SW 1271 (cell line): ENCODE data around the gene DGCR8.

Source experiments
- DNase-seq, 2 experiments: peaks; one replicate each; lab custom pipeline; 2025; lab: John Stamatoyannopoulos, UW

The DGCR8 gene

DNA sequence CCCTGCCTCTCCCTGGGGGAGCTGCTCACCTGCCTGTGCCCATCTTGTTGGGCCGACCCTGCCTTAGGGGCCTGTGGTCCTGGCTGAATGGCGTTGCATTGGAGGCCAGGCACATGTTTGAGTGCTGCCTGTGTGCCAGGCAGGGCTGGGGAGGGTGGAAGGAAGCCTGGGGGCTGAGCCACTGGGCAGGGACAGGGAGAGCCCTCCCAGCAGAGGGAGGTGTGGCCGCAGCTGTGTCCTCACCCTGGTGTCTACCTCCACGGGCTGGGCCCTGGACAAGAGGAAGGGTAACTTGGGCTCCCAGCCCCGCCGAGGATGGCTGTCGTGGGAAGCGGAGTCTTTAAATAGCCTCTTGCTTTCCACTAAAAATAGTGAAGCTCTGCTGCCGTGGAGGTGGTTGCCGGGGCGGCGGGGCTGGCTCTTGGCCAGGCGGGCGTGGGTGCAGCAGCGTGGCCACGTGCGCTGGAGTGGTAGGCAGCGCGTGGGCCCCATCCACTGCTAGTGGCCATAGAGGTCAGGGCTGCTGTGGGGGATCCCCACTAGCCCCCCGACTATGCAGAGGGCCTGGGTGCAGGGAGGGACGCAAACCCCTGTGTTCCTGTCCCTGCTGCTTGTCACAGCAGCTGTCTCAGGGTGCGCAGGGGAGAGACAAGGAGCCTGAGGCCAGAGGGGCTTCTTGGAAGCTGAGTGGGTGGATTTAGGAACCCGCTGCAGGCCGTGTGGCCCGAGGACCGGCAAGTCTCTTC lies 57.8 kb downstream of the DGCR8 start:
- no peak for DNase-seq

DNA sequence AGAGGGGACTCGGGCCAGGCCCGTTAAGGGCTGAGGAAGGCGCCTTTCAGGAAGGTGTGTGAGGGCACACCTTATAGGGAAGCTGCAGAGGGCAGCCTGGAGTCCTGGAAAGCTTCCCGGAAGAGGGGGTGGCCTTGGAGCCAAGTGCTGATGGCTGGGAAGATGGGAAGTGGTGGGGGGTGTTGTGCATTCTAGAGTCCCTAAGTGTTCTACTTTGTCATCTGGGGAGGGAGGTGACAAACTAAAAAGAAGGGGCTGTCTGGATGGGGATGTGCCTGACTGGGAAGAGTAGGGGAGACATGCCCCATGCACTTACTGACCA lies 58.3 kb downstream of the DGCR8 start:
- DNase-seq: no peak

DNA sequence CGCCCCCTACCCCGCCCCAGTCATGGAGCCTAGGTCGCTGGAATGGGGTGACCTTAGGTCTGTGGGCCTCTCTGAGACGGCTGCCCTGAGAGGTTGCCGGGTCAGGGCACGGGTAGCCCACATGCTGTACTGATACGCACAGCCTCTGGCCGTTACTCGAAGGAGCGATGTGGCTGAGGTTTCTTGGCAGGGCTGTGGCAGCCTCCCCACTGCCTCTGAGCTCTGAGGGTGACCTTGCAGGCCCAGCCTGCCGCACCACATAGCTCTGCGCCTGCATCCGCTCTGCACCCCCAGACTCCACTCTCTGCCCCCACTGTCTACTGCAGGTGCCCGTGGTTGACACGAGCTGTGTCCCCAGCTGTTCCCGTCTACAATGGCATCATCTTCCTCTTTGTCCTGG lies 58.8 kb downstream of the DGCR8 start:
- DNase-seq: no peak

DNA sequence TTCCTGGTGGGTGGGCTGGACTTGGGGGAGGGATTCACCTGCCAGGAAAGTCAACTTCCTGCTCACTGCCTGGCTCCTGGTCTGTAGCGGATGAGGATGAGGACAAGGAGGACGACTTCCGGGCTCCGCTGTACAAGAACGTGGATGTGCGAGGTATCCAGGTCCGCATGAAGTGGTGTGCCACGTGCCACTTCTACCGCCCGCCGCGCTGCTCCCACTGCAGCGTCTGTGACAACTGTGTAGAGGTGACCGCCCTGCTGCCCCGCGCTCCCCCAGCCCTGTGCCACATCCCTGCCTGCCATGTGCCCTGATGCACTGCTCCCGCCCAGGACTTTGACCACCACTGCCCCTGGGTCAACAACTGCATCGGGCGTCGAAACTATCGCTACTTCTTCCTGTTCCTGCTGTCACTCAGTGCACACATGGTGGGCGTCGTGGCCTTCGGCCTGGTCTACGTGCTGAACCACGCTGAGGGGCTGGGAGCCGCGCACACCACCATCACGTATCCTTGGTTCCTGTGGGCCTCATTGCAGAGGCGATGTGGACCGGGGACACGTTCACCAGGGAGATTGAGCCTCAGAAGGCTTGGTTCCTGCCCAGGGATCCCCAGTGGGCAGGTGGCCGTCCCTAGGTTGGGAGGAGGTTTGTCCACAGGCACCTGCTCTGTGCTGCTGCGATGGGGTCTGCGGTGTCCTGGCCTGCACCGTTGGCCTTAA lies 59.5 kb downstream of the DGCR8 start:
- DNase-seq: no peak

DNA sequence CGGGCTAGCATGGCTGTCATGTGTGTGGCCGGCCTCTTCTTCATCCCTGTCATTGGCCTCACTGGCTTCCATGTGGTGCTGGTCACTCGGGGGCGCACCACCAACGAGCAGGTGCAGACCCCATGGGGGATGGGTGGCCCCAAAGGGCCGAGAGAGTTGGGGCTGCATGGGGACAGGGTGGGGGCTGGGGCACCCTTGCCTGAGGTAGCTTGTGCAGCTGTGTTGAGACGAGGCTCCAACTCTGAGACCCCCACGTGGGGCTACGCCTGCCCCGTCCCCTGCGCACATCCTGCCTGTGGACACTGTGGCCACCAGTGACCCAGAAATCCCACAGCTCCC lies 60.0 kb downstream of the DGCR8 start:
- DNase-seq: no peak

DNA sequence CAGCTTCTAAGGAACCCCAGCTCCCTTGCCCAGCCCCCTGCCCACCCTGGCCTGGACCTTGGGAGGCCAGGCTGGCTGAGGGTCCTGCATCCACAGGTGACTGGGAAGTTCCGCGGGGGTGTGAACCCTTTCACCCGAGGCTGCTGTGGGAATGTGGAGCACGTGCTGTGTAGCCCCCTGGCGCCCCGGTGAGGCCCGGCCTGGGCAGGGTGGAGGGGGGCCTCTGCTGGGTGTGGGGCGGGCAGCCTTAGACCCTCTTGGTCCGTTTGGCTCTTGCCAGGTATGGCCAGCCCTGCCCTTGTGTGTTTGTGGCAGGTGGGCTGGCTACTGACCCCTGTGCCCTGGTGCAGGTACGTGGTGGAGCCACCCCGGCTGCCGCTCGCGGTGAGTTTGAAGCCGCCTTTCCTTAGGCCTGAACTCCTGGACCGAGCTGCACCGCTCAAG lies 60.5 kb downstream of the DGCR8 start:
- DNase-seq: no peak

DNA sequence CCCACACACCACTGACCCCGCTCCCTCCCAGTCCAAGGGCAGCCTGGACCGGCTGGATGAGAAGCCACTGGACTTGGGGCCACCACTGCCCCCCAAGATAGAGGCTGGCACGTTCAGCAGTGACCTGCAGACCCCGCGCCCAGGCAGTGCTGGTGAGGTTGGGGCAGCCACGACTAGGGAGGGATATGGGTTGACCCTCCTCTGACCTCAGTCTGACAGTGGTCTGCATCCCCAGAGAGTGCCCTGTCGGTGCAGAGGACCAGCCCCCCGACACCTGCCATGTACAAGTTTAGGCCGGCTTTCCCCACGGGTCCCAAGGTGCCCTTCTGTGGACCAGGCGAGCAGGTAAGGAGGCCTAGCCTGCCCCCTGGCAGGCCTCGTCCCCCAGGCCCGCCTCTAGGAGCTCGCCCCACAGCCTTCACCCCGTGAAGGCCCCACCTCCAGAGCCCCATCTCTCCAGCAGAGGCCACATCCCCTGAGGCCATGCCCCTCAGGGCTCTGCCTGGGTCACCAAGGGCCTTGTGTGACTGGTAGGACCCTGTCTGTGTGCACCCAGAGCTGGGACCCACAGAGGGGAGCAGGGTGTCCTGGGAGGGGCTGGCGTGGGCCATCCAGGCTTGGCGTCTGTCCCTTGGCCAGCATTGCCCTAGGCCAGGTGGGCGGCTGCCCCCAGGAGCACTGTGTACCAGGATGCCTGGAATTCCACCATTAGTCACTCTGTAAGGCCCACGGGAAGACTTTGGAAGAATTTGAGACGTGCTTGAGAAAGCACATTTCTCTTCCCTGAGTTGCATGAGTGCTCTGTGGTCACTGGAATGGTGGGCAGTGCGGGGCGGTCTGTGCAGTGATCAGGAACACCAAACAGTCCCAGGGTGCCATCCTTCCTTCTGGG lies 61.4 kb downstream of the DGCR8 start:
- DNase-seq: peak in 1 of 2 experiments; percentile 23

DNA sequence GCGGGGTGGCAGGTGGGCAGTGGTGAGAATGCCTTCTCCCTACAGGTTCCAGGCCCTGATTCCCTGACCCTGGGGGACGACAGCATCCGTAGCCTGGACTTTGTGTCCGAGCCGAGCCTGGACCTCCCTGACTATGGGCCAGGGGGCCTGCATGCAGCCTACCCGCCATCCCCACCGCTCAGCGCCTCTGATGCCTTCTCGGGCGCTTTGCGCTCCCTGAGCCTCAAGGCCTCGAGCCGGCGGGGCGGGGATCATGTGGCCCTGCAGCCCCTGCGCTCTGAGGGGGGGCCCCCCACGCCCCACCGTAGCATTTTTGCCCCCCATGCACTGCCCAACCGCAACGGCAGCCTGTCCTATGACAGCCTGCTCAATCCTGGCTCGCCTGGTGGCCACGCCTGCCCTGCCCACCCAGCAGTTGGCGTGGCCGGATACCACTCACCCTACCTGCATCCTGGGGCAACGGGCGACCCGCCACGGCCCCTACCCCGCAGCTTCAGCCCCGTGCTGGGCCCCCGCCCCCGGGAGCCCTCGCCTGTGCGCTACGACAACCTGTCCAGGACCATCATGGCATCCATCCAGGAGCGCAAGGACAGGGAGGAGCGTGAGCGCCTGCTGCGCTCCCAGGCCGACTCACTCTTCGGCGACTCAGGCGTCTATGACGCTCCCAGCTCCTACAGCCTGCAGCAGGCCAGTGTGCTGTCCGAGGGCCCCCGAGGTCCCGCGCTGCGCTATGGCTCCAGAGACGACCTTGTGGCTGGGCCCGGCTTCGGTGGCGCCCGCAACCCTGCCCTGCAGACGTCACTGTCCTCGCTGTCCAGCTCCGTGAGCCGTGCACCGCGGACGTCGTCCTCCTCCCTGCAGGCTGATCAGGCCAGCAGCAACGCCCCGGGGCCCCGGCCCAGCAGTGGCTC lies 62.9 kb downstream of the DGCR8 start:
- DNase-seq: no peak

DNA sequence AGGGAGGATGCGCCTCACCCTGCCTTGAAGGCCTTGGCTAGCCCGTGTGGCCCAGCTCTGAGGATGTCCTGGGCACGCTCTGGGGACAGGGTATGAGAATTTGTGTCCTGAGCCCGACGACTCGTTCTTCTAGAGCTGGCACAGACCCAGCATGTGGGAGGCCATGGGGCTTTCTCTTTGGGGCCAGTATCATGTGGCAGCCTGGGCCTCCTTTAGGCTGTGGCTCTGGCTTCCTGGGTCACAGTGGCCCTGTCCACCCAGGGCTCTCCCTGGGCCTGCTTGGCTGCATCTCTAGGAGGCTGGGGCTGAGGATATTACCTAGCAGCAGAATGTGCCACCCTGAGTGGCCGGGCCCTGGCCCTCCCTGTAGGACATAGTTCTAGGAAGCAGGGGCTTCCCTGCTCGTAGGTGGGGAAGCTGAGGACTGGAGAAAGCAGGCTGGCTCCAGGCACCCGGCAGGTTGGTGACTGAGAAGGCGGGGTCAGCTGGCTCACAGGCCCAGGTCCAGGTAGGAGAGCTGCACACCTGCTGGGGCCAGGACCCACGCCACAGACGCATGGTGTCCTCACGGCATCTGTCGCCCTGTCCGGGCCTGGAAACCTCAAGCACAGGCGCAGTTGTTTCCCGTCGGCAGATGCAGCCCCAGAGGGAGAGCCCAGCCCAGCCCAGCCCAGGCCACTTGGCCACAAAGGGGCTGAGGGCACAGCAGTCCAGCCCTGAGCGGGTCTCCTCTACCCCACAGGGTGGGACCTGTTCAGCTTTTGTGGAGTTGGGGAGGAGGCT lies 64.0 kb downstream of the DGCR8 start:
- DNase-seq: no peak

DNA sequence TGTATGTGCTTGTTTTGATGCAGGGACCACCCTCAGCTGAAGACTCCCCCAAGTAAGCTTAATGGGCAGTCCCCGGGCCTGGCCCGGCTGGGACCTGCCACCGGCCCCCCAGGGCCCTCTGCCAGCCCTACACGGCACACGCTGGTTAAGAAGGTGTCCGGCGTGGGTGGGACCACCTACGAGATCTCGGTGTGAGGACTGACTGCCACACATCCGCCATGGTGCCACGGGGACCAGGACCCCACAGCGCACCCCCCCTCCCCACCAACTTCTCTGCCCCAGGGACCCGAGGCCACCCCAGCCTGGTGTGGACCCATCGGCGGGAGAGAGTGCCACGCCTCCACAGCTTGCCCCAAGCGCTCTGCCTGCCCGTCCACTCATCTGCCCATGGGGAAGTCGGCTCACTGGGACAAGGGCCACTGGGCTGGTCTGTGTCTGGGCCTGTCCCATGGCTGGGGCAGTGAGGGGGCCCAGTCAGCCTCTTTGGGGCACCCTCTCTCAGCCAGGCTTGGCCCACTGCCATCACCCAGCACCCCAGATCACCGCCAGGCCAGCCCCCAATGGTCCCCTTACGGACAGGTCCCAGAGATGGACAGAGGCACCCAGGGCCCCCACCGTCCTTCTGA lies 65.3 kb downstream of the DGCR8 start:
- DNase-seq: no peak

DNA sequence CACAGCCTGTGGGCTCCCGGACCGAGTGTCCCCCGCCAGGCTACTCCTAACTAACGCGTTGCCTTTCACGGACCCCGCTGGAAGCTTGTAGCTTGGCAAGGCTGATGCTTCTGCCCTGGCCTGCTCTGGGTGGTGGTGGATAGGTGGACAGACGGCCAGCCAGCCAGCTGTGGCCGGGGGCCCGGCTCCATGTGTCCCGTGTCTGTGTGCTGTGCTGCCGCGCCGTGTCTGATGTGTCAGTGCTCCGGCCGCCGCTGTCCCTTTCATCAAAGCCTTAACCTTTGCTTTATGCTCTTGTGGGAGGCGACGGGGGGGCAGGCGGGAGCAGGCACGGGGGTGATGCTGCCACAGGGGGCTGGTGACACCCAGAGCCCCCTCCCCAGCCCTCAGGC lies 65.8 kb downstream of the DGCR8 start:
- DNase-seq: no peak

DNA sequence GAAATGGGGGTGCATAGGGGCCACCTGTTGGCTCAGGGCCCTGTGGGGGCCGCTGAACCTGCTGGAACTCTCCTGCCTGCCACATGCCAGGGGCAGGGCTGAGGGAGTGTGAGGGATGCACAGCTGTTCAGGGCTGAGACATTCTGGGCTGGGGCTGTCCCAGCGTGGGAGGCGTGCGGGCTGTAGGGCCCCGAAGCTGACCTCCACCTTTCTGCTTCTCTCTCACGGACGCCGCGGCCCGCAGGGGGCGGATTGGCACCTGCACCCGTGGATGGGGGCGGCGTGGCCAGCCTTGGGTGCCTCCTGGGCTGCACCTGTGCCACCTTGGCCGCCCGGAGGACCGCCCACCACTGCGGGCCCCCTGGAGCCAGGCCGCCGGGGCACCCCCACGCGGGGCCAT lies 66.7 kb downstream of the DGCR8 start:
- DNase-seq: no peak

DNA sequence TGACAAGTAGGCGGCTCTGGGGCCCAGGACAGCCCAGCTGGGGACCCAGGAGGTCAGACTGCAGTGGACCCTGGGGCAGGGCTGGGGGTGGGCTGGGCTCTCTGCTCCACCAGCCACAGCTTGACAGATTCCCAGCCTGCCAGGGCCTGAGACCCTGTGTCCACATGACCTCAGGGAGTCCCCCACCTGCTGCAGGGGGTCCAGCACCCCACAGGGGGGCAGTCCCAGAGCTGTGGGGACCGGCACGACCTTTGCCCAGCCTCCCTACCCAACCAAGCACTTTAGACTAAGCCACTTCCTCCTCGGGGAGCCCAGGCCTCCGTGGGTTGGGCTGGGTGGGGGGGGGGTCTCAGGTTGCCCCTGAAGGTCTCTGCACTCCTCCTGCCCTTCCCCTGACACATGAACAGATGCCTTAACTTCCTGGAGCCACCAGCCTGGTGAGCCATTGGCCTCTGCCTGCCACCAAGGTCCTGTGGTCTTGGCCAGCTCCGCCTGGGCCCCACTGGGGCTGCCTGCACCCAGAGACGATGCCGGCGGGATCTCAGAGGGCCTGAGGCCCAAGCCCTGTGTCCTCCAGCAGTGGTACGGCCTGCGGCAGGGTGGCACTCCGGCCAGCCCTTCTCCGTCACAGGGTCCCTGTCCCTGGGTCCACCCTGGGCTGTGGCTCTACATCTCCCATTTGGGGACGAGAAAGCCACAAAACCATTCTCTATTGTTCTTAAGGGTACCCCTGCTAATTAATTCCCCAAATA lies 67.4 kb downstream of the DGCR8 start:
- DNase-seq: no peak

DNA sequence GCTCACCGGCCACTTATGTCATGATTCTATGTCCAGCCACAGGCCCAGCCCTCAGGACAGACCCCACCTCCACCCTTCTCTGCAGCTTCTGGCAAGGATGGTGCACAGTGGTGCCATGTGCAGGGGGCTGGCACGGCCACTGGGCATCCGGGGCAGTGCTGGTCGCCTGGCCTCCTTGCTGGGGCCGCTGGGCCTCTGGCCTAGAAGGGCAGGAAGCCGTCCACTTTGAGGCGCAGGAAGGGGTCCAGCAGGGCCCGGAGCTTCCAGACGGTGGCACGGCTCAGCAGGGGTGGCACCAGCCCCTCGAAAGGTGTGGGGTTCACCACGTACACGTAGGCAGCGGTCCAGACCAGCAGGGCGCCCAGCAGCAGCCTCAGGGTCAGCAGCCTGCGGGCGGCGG lies 68.4 kb downstream of the DGCR8 start:
- DNase-seq: no peak

DNA sequence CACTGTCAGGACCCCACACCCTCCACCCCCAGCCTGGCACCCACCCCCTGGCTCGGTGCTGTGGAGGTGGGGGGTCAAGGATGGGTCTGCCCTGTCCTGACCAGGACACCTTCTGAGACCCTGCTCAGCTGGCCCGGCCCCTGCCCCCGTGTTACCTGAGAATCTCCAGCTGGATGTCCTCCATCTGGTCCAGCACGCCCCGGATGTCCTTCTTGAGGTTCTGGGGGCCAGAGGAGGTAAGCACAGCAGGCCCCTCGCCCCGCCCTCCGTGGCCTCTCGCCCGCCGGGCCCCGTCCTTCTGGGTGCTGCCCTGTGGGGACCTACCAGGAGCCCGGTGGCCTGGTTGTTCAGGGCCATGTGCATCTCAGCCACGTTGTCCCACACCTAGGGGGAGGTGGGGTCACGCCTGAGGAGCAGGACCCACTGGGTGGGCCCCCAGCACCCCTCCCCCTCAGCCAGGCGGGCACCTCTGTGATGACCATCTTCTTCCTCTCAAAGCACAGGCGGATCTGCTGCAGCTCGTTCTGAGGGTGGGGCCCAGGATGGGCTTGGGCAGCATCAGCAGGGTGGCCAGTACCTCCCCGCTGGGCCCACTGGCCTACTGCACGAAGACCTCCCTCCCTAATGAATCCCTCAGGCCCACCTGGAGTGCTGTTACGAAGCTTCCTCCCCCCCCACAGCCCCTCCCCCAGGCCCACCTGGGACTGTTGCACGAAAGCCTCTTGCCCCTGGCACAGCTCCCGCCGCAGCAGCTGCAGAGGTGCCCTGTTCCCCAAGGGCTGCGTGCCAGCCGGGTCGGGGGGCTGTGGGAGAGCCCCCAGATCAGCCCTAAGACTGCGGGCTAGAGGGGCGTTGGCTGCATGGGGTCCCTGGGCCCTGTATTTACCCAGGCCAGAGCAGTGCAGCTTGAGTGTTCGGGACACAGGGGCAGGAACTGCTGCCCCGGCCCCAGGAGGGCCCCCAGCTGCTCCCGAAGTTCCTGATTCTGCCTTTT lies 69.5 kb downstream of the DGCR8 start:
- DNase-seq: no peak

DNA sequence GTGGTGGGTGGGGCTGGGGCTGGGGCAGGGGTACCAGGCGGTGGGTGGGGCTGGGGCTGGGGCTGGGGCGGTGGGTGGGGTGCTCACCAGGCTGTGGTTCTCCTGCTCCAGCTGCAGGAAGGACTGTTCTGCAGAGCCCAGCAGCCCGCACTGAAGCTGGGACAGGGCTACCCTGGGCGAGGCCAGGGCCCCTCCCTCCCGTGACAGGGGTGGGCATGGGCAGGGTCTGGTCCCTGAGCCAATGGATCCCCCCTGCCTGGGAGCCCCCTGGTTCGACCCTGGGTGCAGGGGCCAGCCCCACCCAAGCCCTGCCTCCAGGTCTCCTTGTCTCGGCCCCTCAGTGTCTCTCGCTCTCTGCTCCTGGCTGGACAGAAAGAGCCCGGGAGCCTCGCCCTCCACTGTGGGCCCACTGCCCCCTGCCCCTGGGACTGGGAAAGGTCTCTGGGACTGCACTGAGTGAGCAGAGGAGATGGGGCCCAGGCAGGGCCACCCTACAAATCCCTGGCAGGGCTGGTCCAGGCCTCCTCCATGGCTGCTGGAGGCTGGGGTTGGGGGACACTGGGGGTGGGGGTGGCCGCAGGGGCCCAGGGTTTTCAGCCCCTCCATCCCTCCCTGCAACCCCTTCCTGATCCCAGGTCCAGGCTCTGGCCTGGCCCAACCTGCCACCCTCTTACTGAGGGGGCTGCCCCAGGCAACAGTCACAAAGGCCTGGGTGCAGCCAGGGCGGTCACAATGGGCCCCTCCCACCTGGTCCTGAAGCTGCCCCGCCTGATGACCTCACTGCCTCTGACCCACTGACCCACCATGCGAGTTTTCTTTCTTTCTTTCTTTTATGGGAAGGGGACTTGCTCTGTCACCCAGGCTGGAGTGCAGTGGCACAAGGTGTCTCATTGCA lies 70.6 kb downstream of the DGCR8 start, which contains the start of gene CCDC188:
CCDC188 (minus strand) TSS at position 675 of the 895 bp plus-strand sequence; CDS start at position 606, 69 bp downstream.
- no peak for DNase-seq

DNA sequence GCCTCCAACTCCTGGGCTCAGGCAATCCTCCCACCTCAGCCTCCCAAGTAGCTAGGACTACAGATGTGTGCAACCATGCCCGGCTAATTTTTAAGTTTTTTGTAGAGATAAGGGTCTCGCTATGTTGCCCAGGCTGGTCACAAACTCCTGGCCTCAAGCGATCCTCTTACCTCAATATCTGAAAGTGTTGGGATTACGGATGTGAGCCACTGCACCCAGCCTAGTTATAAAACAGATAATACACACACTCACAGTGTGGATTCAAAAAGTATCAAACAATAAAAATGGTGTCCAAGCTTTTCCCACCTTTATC lies 71.2 kb downstream of the DGCR8 start:
- no peak for DNase-seq

DNA sequence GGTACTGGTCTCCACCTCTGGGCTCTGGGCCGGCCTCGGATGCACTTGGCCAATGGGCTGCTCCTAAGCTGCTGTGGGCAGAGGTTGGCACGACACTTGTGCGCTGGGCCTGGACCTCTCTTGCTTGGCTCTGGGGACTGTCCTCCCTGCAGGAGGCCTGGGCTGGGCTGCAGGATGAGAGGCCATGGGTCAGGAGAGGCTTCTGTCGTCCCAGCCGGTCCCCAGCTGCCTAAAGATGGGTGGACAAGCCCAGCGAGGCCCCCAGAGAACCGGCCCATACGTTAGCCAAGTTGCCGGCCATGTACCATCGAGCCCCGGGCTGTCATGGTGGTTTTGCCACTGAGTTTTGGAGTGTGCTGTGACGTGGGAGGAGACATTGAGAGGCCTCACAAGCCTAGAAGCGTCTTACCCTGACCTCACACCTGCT lies 72.4 kb downstream of the DGCR8 start:
- no peak for DNase-seq
